Upper lobe of left lung (tissue), 4 donors: Measurements from ENCODE around the gene SUPT7L.

Experiments
- POLR2AphosphoS5 ChIP-seq, 2 donors: sonication (generic); formaldehyde crosslinking; IDR thresholded peaks; one replicate each; pipeline ENCODE4 v1.5.1; 2017; ENCODE audit warnings: antibody characterized with exemption in 2 of 2
- TF ChIP-seq, protein P1 (sequence below), 6 experiments: fragments of 450-650 bp in 4 of 6; fragments of 200-600 bp in 2 of 6; sonication (generic) in 2 of 6; IDR thresholded peaks; one replicate each; pipeline ENCODE4 v1.5.1; 2016 to 2019; ENCODE audit warnings: antibody characterized with exemption in 6 of 6

DNA sequence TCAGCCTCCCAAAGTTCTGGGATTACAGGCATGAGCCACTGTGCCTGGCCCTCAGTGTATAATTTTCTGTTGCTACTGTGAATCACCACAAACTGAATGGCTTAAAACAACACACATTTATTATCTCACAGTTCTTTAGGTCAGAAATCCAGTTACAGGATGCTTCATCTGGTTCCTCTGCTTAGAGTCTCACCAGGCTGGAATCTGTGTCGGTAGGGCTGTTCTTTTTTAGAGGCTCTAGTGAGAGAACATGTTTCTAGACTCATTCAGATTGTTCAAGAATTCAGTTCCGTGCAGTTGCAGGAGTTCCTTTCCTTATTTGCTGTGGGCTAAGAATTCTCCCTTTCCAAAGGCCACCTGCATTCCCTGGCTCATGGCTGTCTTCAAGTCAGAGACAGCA, 56.8 kb downstream of the SUPT7L start:
- TF ChIP-seq, protein P1, sequence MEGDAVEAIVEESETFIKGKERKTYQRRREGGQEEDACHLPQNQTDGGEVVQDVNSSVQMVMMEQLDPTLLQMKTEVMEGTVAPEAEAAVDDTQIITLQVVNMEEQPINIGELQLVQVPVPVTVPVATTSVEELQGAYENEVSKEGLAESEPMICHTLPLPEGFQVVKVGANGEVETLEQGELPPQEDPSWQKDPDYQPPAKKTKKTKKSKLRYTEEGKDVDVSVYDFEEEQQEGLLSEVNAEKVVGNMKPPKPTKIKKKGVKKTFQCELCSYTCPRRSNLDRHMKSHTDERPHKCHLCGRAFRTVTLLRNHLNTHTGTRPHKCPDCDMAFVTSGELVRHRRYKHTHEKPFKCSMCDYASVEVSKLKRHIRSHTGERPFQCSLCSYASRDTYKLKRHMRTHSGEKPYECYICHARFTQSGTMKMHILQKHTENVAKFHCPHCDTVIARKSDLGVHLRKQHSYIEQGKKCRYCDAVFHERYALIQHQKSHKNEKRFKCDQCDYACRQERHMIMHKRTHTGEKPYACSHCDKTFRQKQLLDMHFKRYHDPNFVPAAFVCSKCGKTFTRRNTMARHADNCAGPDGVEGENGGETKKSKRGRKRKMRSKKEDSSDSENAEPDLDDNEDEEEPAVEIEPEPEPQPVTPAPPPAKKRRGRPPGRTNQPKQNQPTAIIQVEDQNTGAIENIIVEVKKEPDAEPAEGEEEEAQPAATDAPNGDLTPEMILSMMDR (IDR thresholded peaks at IDR 0.05) = no peak
- TF ChIP-seq POLR2AphosphoS5 (IDR thresholded peaks at IDR 0.05) = no peak
